ENCODE measurements around the gene ARHGAP26.

ARHGAP26 gene

DNA sequence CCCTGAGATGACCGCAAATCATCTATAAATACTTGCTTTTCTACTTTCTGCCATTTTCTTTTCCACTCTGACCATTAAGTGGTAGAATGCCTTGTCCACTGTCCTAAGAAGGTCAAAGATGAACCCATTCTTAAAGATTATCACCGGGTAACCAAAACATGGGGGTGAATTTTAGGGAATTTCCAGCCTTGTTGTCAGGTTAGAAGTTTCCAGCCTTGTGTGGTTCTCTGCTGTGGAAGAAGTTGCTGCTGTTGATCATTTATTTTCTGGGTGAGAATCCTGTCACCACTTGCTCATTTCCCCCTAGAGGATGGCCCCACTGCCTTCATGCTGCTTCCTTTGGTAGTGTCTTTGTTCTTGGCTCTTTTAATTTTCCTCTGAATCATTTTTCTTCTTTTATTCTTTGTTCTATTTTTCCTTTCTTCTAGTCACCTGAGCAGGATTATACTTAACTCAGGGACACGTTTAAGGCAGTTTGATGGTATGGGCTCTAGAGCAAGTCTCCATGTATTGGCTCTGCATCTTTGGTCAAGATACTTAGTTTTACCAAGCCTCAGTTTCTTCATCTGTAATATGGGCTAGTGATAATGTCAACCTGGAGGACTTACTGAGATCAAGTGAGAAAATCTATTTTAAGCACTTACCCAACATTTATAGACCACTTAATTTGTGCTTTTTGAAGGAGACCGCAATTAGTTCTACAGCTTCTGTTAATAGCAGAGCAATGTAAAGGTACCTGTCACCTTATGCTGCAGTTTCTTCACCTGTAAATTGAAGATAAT lies 266.2 kb downstream of the ARHGAP26 start:
- DNase-seq (ENCODE audit: low read depth in 2 of 2): no peak

DNA sequence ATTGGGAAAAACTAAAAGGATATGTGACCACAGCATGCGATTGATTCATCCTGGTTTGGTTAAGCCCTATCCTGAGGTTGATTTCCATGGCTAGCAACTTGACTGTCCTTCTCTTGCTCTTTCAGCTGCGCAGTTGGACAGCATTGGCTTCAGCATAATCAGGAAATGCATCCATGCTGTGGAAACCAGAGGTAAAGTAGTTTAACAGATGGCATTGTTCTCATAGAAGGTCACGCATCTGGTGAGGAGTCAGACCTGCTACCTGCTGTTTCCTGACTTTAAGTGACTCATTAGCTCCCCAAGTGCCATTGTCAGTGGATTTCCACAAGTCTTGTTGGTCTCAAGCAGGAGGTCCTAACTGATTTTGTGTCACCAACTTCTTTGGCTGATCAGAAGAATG lies 266.9 kb downstream of the ARHGAP26 start:
- DNase-seq (ENCODE audit: low read depth in 2 of 2): no peak

DNA sequence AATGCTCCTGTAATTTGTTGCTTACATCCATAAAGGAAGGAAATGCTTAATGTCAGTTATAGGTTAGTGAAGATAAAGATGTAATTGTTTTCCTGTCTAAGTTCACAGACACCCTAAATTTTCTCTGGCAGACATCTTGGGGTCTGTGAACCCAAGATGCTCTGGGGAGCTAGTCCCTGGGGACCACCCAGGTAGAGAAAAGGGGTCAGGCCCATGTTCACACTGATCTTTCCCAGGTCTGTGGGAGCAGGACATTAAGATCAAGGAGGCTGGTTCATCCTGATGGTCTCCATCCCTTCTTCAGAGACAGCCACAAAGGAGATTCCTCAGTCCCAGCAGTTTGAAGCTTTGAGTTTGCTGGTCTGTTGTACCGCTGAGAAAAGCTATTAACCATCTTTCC lies 267.5 kb downstream of the ARHGAP26 start:
- no peak for DNase-seq (ENCODE audit: low read depth in 2 of 2)

DNA sequence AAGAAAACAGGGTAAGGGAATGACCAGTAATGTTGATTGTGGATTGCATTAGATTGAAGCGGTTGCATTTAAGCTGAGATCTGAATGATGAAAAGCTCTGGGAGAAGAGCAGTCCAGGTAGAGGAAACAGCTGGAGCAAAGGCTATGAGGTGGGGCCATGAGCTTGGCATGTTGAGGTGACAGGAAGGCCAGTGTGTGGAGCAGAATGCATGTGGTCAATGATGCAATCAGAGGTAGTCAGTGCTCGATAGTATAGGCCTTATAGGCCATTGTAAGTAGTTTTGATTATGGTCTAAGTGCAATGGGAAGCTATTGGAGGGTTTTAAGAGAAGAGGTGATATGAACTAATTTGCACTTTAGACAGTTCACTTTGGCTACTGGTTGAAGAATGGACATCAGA lies 270.4 kb downstream of the ARHGAP26 start:
- DNase-seq (ENCODE audit: low read depth in 2 of 2): no peak

DNA sequence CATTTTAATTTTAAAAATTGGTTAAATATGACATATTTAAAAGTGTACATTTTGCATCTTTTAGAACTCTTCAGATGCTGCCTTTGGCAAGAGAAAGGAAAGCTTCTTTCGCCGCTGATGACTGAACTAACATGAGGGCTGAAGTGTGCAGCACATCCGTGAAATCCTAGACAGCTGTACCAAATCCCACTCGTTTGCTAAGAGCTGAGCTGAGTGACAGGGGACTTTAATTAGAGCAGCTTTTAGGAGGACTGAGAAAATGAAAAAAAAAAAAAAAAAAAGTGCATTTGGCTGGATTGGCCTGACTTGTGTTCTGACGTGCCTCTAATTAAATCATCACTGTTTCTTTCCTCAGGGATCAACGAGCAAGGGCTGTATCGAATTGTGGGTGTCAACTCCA lies 271.3 kb downstream of the ARHGAP26 start:
- DNase-seq (ENCODE audit: low read depth in 2 of 2): no peak

DNA sequence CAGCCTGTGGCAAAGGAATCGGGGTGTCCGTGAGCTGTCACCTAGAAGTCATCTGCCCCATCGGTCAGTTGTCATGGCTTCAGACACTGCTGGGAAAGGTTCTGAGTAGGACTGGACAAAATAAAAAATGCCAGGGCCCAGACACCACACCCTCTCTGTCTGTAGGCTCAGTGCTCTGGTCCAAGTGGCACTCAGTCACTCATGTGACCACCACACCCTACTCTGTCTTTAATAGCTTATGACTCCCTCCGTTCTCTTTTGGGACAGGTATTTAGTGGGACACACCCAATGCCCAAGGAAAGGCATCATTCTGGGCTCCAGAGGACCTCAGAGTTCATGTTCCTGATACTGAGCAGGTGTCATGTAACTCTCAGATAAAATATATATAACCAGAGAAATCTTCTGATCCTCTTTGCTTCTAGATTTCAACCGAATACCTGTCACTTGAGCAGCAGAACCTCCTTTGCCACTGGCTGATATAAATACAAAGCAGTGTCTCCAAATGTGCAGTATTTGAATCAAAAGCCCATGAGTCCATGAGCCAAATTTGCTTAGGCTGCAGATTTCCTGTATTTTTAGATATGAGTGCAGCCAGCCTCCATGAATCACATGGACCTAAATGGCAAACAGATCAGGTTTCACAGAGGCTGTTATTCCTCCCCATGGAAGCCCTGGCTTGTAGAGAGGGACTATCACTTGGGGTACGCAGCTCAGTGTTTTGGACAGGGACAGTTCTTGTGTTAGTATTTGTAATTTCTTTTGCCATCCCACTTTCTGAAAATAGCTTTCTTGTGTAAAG lies 272.0 kb downstream of the ARHGAP26 start:
- no peak for DNase-seq (ENCODE audit: low read depth in 2 of 2)

DNA sequence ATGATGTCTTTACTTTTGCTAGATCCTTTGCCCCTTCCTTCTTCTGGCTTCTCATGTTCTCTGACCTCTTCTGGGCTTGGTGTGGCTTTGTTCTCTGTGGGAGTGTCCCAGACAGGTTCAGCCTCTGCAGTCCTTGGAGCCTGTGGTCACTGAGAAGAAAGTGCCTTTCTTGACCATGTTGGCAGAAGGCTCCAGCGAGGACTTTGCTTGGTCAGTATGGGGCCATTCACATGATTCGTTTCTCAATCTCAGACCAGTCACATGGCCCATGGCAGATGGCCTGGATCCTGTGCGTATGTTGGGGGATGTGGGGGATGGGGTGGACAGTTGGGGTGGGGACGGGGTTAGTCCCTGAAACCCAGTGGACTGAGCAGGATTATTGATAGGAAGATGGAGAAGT lies 274.1 kb downstream of the ARHGAP26 start:
- DNase-seq (ENCODE audit: low read depth in 2 of 2): no peak

DNA sequence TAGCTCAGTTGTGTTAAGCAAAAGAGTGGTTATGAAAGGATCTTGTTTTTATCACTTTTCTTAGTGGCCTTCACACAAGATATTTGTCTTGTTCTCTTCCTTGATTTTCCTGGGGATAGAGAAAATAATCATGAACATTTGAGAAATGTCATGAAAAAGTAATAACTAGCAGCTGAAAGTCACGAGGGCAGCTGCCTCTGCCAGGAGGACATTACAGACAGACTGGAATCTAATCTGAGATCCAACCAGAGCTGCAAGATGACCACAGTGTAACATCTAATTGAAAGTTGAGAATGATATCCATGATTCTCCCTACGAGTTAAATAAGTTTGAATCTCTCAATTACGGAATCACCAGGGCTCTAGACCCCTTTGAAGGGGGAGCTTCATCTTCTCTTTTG lies 274.9 kb downstream of the ARHGAP26 start:
- DNase-seq (ENCODE audit: low read depth in 2 of 2): no peak

DNA sequence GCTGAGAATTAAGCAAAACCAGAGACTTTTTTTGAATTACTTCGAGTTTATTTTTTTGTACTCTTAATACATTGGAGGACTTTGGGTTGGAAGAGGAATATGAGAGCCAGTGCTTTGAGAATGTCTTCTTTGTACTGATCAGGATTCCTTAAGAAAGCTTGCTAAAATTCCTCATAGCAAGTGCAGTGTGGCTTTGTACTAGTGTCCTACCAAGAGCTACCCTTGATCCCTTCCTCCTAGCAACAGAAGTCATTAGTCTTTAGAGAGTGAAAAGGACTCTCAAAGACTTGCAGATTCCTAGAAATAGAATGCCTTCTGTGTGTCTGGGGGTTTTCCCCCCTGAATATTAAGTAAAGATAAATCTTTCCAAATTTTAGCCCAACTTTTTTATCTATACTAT lies 276.1 kb downstream of the ARHGAP26 start:
- no peak for DNase-seq (ENCODE audit: low read depth in 2 of 2)

DNA sequence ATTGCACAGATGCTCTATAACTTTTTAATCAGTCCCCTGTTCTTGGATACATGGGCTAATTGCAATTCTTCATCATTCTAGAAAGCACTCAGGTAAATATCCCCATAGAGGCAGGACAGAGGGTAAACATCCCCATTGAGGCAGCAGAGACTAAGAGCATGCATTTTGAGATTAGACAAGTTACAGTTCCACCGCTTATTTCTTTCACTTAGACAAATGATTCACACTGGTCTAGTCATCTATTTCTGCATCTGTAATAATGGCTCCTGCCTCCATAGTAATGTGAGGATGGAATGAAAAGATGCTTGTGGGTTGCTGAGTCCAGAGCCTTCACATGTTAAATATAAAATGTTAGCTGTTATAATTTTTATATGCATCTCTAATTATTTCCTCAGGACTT lies 276.9 kb downstream of the ARHGAP26 start:
- no peak for DNase-seq (ENCODE audit: low read depth in 2 of 2)

DNA sequence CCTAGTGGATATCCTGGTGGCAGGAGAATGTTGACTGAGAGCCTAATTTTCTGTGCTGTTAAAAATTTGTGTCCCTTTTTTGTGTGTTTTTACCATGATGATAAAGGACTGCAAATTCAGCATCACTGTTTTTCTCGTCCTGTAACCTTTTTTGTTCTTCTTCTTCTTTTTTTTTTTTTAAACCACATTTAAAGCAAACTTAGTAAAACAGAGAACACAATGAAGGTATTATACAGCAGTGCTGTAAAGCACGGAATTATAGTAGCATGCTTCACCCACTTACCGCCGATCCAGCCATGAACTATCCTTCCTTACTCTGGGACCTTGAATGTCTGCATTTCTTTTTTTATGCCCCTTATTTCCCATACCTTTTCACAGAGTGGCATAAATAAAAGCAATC lies 280.0 kb downstream of the ARHGAP26 start:
- no peak for DNase-seq (ENCODE audit: low read depth in 2 of 2)

DNA sequence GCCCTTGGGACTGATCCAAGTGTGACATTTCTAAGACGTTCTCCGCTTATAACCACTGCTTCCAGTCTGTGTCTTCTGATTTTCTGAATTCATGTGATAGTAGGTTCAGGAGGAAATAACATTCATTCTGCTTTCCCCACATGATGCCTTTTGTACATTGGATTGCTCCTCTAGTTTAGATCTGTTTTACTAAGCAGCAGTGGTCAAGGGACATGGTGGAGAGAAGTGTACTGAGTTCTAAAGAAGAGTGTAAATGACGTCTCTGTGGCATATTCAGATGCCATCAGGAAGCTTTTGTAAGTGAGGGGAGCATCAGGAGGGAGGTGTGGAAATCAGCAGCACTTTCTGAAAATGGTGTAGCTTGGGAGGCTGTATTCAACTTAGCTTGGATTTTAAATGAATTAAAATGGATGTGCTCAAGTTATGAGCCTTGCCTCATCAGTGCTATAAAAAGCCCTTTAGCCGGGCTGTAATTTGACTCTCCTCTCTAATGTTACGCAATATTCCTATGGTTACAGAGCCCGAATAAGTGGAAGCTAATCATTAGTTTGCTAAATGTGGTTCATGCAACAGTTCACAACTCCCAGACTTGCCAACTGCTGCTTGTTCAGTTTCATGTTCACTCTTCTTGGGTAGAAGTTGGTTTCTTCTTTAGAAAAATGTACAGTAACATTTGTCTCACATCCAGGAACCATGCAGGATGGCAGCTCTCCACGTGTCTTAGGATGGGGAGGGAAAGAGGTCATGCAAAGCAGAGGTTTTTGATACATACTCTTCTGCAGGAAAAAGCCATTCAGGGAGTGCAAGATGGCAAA lies 281.3 kb downstream of the ARHGAP26 start:
- no peak for DNase-seq (ENCODE audit: low read depth in 2 of 2)

DNA sequence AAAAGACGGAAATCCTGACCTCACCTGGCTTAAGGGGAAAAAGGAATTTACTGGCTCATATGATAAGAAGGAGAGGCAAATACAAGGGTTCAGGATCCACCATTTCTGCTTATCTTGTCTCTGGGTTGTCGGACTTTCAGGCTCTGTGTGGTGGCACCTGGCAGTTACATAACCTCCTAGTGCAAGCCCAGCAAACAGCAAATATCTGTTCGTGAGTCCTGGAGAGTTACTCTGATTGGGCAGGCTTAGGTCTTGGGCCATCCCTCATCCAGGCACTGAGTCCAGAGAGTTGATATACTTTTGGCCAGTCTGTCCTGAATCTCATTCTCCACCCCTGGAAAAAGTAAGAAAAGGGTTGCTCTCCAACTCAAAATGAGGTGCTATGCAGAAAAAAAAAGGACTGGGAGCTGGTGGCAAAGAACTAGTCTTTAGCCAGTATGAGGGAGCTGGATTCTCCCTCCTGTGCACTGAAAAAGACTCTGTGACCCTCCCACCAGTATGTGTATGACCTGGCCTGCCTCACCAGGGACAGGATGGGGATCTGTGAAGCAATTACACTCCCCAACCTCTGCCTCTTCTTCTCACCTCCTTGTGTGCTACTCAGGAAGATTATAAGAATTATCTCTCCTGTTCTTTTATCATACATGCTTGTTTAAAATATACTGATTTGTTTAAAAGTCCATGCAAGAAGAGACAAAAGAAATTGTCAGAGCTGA lies 282.9 kb downstream of the ARHGAP26 start:
- DNase-seq (ENCODE audit: low read depth in 2 of 2): no peak

DNA sequence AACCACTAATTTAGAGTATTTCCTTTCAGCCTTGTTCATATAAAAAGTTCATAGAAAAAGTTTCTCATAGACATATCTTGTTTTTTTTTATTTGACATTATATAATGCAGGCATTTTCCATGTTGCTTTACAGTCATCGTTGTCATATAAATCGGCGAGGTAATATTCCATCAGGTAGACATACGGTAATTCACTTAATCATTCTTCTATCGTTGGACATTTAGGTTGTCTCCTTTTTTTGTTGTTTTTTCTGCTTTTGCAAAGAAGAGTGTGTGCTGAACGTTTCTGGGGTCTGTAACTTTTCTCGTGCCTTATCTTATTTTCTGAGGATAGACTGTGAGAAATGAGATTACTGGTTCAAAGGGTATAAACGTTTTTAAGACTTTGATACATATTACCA lies 283.6 kb downstream of the ARHGAP26 start:
- no peak for DNase-seq (ENCODE audit: low read depth in 2 of 2)

DNA sequence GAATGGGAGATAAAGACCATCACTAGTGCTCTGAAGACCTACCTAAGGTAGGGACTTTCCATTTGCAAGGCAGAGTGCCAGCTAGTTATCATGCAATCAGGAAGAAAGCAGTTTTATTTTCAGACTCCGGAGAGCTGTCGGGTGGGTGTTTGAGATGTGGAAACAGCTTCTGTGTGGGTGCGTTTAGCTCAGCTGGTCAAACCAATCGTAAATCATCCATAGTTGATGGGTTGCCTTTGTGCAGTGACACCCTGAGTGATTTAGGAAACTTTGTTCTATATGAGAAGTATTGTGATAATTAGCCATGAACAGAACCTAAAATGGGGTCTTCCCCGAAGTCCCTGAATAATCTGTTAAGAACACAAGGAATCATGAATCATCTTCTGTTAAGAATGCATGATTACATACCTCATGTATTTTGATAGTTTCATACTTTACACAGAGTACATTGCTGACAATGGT lies 284.3 kb downstream of the ARHGAP26 start:
- no peak for DNase-seq (ENCODE audit: low read depth in 2 of 2)

DNA sequence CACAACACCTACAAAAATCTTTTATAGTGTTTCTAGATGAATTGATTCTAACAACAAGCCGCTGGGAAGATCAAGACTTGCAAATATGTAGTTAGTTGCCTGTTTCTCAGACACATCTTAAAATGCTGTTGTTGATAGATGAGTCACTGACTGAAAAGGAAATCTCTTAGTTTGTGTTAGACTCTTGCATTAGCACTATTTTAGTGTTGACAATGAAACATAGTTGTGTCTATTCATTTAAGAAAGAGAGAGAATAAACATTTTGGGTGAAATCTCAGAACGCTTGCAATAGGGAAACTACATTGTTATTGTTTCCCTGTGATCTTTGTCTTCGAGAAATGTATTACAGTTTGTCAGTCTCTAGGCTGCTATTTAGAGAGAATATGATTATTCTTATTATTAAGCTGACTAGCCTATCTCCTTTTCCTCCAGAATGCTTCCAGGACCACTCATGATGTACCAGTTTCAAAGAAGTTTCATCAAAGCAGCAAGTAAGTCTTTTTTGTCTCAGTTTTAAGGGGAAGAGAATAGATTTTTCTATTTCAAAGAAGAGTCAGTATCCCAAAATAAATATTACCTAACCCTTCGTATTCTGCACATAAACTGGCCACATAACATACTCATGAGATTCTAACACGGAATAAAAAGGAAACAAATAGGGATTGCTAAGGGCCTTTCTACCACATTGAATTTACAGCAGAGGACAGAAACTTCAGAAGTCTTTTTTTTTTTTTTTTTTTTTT lies 285.6 kb downstream of the ARHGAP26 start:
- no peak for DNase-seq (ENCODE audit: low read depth in 2 of 2)

DNA sequence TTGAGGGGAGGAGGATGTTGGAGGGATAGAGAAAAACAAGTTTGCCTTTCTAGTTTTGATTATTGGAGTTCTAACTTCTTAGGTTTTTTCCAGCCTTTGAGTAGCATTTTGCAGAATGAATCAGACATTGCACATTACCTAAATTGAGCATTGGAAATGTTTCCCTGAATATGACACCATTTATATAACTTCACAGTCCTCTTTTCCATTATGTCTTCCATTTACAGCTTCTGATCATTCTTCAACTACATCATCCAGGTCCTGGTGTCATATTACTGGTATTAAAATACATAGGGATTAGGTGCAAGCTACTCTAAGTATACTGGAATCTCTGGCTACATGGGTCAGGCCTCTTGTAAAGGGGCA lies 286.1 kb downstream of the ARHGAP26 start:
- DNase-seq (ENCODE audit: low read depth in 2 of 2): no peak

DNA sequence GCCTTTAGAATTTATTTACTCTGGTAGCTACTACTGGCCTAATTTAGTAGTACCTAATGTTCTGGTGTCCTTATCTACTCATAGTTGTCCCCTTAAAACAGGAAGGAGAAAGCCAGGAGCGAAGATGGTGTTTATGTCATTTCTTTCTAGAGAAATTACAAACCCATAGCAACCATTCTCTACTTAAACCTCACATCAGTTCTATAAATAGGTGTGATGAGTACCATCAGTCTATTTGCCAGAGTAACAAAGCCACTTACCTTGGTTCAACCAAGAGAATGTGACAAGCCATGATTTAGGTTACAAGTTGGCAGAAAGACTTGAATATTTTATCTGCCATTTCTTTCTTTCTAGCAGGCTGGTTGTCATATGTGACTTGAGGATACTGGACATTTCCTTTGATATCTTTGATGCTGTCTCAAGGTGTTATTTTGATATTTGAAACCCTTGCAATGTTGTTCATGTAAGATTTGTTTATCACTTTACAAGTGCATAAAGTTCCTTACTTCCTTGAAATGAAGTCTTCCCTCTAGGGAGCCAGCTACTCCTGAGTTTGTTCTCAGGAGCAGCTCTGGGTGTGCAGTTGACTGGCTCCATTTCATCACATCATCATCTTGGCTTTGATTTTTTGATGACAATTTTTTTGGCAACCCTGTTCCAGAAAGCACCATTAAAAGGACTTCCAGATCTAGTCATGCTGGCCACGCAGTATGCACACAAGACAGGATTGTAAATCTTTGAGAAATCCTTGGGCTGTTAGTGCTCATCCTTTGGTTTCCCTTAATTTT lies 286.8 kb downstream of the ARHGAP26 start:
- no peak for DNase-seq (ENCODE audit: low read depth in 2 of 2)

DNA sequence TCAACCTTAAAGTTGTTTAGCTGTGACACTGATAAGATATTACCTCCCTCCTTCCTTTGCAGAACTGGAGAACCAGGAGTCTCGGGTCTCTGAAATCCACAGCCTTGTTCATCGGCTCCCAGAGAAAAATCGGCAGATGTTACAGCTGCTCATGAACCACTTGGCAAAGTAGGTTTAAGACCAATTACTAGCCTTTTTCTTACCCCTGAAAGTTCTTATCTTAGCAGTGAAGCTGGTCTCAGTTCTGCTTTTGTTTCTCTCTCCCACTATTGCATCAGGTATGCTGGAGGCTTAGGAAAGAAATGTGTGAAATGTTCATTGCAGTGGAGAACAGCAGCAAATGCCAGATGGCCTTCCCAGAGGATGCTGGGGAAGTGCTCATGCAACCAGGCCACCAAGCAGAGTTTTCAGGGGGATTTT lies 287.4 kb downstream of the ARHGAP26 start:
- no peak for DNase-seq (ENCODE audit: low read depth in 2 of 2)

DNA sequence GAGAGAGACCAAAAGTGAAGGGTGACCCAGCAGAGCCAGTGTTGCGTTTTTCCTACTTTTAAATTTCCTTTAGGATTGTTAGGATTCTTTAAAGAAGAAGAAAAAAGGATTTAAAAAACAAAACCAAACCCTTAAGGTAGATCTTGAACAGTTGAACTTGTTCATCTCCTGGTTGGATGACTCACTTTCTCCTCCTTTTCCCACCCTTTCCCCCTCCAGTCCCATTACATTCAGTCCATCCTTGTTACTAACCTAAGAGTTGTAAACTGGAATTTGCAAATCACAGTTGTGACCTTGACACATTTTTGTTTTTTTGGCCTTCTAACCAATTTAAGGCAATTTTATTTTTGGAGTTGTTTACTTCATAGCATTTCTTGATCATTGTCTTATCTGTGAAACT lies 289.2 kb downstream of the ARHGAP26 start:
- DNase-seq (ENCODE audit: low read depth in 2 of 2): no peak

Measured in stimulated activated CD4-positive, alpha-beta T cell treated with anti-CD3 and anti-CD28 coated beads, Interleukin-1b, Interleukin-23, amount 100 ng/mL, for 4 hours (primary cell).